ENCODE results near the gene COX4I1.
"Not testable (repeated sequence)": the region's sequence is repeated elsewhere in the genome, so short reads cannot be mapped to it uniquely, and the experiment has no call there.

Gene COX4I1

GRCh38 chr16:85800321-85800669 is 800 bp downstream of the COX4I1 start:
- peak; percentile 37 for DNase-seq (ENCODE audit: low read depth)

DNA sequence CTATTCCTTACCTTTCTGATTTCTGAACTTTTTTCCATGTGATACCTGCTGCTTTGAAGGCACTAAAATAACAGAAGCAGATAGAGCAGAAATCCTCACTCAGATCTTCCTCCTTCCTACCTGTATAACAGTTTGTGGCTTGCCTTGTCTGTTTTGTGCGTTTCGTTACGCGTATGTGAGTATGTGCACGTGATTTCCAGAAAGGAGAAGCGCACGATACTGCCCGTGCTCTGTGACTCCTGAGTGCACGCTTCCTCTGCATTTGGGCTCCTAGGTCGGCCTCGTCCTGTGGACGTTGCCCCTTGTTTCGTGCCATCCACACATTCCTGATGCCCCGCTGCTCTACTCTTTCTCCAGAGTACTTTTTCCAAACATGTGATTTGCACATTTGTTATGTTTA is 4.1 kb downstream of the COX4I1 start:
- no peak for DNase-seq (ENCODE audit: low read depth)

- no peak for DNase-seq (ENCODE audit: low read depth)
Observed at GRCh38 chr16:85805442-85806045, 6.0 kb downstream of the COX4I1 start.

- no peak for DNase-seq (ENCODE audit: low read depth)
Observed at GRCh38 chr16:85806539-85806938, 7.0 kb downstream of the COX4I1 start.

- DNase-seq (ENCODE audit: low read depth): not testable (repeated sequence)
Observed at GRCh38 chr16:85807340-85807739, 7.8 kb downstream of the COX4I1 start.

GRCh38 chr16:85808104-85808503 is 8.6 kb downstream of the COX4I1 start:
- DNase-seq (ENCODE audit: low read depth): not testable (repeated sequence)

- no peak for DNase-seq (ENCODE audit: low read depth)
Observed at GRCh38 chr16:85808926-85809325, 9.4 kb downstream of the COX4I1 start.

- DNase-seq (ENCODE audit: low read depth): no peak
Observed at GRCh38 chr16:85809645-85810044, 10.2 kb downstream of the COX4I1 start.

- DNase-seq (ENCODE audit: low read depth): no peak
Observed at GRCh38 chr16:85810097-85810741, 10.7 kb downstream of the COX4I1 start.

DNA sequence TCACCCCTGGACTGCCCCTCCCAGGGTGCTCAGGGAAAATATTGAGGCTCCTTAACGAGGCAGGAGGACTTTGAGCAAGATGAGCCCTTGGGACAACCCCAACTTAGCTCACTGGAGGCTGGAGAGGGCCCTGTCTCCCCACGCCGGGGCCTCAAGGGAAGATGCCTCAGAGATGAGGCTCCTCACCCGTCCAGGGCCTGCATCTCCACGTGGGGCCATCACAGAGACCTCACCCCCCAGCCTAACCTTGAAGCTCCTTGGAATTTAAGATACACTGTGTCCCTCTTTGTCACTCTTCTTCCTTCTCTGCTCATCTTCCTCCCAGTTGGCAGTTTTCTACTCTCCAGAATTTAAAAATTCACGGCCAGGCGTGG is 11.2 kb downstream of the COX4I1 start:
- DNase-seq (ENCODE audit: low read depth): no peak

GRCh38 chr16:85812031-85812807 is 12.7 kb downstream of the COX4I1 start:
- no peak for DNase-seq (ENCODE audit: low read depth)

DNA sequence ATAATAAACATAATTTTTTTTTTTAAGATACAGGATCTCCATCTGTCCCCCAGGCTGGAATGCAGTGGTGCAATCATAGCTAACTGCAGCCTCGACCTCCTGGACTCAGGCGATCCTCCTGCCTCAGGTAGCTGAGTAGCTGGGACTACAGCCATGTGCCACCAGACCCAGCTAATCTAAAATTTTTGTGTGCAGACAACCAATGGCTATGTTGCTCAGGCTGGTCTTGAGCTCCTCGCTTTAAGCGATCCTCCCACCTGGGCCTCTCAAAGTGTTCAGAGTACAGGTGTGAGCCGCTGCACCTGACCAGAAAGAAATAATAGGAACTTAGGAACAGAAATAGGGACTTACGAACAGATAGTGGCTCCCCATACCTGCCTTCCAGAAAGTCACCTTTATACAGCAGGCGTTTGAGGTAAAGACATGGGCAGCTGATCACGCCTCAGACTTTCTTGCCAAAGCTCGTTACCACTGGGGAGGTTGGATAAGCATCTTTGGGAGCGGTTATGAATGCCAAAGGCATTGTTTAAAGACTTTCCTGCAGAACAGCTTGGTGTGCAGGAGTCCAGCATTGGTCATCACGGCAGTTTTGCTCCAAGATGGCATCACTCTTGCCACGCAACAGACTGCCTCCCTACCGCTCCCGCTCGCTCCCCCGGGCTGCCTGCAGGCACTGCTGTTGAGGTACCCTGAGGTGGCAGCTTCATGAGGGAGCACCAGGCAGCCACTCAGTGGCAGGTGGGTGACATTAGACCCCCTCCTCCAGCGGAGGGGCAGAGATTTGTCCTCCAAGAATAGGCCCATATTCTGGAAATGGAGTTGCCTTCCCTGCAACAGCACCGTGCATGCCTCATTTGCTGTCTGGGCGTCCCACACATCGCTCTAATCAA is 13.6 kb downstream of the COX4I1 start:
- no peak for DNase-seq (ENCODE audit: low read depth)

DNA sequence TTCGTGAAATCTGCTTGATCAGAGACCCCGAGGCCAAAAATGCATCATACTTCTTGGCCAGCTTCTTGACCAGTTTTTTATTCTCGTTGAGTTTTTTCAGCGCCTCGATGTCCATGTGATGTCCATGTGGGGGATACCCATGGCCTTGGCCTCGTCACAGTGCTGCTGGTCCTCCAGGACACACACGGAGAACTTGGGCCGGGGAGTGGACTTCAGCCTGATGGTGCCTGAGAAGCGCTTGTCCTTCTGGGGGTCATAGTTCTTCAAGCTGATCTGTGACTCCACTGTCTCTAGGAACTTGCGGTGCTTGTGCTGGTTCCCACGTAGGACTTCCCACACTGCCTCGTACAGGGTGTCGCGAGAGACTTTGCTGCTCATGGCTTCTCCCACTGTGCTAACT is 16.7 kb downstream of the COX4I1 start:
- DNase-seq (ENCODE audit: low read depth): no peak

DNA sequence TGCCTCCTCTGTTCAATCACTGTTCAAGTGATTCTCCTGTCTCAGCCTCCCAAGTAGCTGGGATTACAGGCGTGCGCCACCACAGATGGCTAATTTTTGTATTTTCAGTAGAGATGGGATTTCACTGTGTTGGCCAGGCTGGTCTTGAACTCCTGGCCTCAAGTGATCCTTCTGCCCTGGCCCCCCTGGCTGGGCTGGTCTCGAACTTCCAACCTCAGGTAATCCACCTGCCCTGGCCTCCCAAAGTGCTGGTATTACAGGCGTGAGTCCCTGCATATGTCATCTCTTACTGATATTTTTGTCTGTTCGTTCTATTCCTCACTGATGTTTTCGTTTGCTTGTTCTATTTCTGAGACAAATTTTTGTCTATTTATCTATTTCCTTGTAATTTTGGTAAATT is 17.7 kb downstream of the COX4I1 start:
- DNase-seq (ENCODE audit: low read depth): not testable (repeated sequence)

GRCh38 chr16:85819245-85819644 is 19.8 kb downstream of the COX4I1 start:
- DNase-seq (ENCODE audit: low read depth): peak; percentile 45

DNA sequence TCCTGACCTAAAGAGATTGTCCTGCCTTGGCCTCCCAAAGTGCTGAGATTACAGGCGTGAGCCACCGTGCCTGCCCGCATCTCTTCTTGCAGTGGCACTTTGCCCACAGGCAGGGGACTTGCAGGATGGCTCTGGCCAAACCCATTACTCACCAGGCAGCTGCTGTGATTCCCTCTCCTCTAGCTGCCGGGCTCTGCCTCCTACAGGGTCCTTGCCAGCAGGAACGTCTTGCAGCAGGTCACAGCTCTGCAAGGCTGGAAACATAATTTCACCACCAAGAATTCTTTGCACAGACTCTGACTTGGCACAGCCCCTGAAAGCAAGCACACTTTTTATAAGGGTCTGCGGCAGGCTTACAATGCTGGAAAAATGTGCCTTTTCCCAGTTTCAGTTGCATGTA is 20.3 kb downstream of the COX4I1 start:
- no peak for DNase-seq (ENCODE audit: low read depth)

GRCh38 chr16:85820604-85821372 is 21.3 kb downstream of the COX4I1 start:
- no peak for DNase-seq (ENCODE audit: low read depth)

DNA sequence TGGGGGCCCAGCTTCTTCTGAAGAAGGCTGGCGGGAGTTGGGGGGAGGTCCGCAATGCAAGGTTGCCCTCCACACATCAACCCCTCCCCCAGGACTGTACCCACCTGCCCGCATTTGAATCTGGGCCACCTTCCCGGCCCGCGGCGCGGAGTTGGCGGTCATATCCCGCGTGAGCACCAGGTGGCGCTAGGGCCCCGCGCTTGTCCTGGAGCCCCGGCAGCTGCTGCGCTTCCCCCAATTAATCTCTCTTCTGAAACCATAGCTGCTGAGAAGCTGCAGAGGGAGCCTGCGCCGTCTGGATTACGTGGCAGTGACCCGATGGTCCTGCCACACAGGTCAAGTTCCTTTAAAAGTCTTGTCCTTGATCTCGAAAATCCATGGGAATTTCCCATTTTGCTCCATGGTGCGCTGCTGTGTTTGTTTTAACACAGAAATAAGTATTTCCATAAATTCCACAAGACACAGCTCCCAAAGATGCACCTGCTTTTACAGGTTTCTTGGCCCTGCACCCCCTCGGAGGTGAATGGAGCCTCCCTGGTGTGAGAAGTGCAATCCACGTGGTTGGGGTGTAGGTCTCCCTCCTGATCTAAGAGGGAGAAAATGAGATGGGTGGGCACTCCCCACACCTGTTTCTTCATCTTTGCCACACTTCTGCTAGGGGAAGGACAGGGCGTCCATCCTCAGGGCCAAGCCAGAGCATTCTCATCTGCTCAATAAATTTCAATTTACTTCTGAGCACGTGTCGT is 22.1 kb downstream of the COX4I1 start:
- peak; percentile 28 for DNase-seq (ENCODE audit: low read depth)

GRCh38 chr16:85822145-85822544 is 22.6 kb downstream of the COX4I1 start:
- DNase-seq (ENCODE audit: low read depth): no peak

DNA sequence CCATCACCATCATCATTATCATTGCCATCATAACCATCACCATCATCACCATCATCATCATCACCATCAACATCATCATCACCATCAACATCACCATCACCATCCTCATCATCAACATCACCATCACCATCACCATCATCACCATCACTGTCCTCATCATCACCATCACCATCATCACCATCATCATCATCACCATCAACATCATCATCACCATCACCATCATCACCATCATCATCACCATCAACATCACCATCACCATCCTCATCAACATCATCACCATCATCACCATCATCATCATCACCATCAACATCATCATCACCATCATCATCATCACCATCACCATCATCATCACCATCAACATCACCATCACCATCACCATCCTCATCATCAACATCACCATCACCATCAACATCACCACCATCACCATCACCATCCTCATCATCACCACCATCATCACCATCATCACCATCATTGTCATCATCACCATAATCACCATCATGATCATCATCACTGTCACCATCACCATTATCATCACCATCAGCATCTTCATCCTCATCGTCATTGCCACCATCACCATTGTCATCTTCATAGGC is 23.9 kb downstream of the COX4I1 start:
- no peak for DNase-seq (ENCODE audit: low read depth)

Measured in T-helper 22 cell (primary cell).